Stomach (tissue), 4 donors: Measurements from ENCODE around the gene PPDPF.

Experiments
- CTCF ChIP-seq, 7 experiments: fragments of 450-650 bp in 4 of 7; fragments of 200-600 bp in 3 of 7; sonication (generic) in 3 of 7; IDR thresholded peaks; one replicate each; pipeline ENCODE4 v1.5.1; 2016 to 2019; ENCODE audit warnings: antibody characterized with exemption in 7 of 7, control low read depth in 2 of 7, mild to moderate bottlenecking in 1 of 7
- POLR2AphosphoS5 ChIP-seq, 3 donors: sonication (generic); formaldehyde crosslinking; IDR thresholded peaks; one replicate each; pipeline ENCODE4 v1.6.1; 2016; ENCODE audit warnings: antibody characterized with exemption in 3 of 3

- TF ChIP-seq CTCF (IDR thresholded peaks at IDR 0.05), result no peak
- TF ChIP-seq POLR2AphosphoS5 (IDR thresholded peaks at IDR 0.05), result no peak
Observed at GRCh38 chr20:63547725-63548480, 27.3 kb downstream of the PPDPF start, which contains the start of gene SRMS.
